Stimulated activated CD8-positive, alpha-beta memory T cell treated with anti-CD3 and anti-CD28 coated beads, Interleukin-15, amount 100 ng/mL, for 1 hour (primary cell): Measurements from ENCODE around the gene IBA57.

Experiments
- DNase-seq: peaks from one replicate; pipeline ENCODE4 v3.0.0-alpha.2; 2020; ENCODE audit warnings: low read depth

Gene IBA57

GRCh38 chr1:228156941-228157728, 8.5 kb upstream of the IBA57 start:
- no peak for DNase-seq

- DNase-seq = no peak
These were observed 7.9 kb upstream of the IBA57 start for GRCh38 chr1:228157729-228158126.

- no peak for DNase-seq
These were observed 7.2 kb upstream of the IBA57 start for GRCh38 chr1:228158151-228159007.

GRCh38 chr1:228159008-228159665, 6.5 kb upstream of the IBA57 start:
- DNase-seq = no peak

GRCh38 chr1:228160201-228160761, 5.3 kb upstream of the IBA57 start:
- no peak for DNase-seq

- no peak for DNase-seq
These were observed 4.2 kb upstream of the IBA57 start for GRCh38 chr1:228161362-228161761.

GRCh38 chr1:228161866-228162265, 3.7 kb upstream of the IBA57 start:
- DNase-seq = no peak

- no peak for DNase-seq
These were observed 3.2 kb upstream of the IBA57 start for GRCh38 chr1:228162286-228163006.

GRCh38 chr1:228163007-228163753, 2.4 kb upstream of the IBA57 start:
- DNase-seq = no peak

- no peak for DNase-seq
These were observed 1.7 kb upstream of the IBA57 start for GRCh38 chr1:228163776-228164519.

- DNase-seq = no peak
These were observed 838 bp upstream of the IBA57 start for GRCh38 chr1:228164561-228165371.

GRCh38 chr1:228166170-228166936, 749 bp downstream of the IBA57 start:
- DNase-seq = peak; percentile 13

GRCh38 chr1:228168563-228169270, 3.1 kb downstream of the IBA57 start:
- no peak for DNase-seq

- DNase-seq = no peak
These were observed 3.7 kb downstream of the IBA57 start for GRCh38 chr1:228169345-228169744.

GRCh38 chr1:228170666-228171065, 5.1 kb downstream of the IBA57 start:
- no peak for DNase-seq

- no peak for DNase-seq
These were observed 5.8 kb downstream of the IBA57 start for GRCh38 chr1:228171221-228171891.
